ENCODE measurements around the gene SCG5. TPM values are rescaled to one million over a fixed set of nuclear protein-coding genes. Genes with fewer than 3 reads are reported as not detected.

Gene SCG5
- polyA plus RNA-seq, 1 experiment, result 44.4 TPM

DNA sequence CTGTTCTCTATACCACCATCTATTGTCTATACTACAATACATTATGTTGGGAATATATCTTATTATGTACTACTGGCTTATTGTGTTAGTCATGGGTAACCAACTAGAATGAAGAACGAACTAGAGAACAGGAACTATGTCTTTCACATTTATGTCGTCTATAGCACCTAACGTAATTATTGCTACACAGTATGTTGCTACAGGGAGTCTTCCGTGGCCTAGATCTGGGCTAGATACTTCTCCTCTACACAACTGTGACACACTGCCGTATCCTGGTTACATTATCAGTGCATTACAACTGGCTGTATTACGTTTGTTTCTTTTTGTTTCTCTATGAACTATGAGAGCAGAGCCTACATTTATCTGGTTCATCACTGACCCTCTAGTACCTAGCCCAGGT is 34.0 kb downstream of the SCG5 start:
- DNase-seq (ENCODE audit: low read depth, low spot score), result no peak
- H3K4me3 ChIP-seq (ENCODE audit: low read depth, low read length), result no peak overlapping the region
- H3K27me3 ChIP-seq (ENCODE audit: control insufficient read depth, insufficient read depth, low read length), result no peaks in the 10 kb centered on the region
- CTCF ChIA-PET, result interaction anchor here (1.0 kb wide), 1 partner anchor 13 kb away, joined by 7 read pairs; no protein-coding TSS in a partner anchor
- TF ChIP-seq, protein P1, sequence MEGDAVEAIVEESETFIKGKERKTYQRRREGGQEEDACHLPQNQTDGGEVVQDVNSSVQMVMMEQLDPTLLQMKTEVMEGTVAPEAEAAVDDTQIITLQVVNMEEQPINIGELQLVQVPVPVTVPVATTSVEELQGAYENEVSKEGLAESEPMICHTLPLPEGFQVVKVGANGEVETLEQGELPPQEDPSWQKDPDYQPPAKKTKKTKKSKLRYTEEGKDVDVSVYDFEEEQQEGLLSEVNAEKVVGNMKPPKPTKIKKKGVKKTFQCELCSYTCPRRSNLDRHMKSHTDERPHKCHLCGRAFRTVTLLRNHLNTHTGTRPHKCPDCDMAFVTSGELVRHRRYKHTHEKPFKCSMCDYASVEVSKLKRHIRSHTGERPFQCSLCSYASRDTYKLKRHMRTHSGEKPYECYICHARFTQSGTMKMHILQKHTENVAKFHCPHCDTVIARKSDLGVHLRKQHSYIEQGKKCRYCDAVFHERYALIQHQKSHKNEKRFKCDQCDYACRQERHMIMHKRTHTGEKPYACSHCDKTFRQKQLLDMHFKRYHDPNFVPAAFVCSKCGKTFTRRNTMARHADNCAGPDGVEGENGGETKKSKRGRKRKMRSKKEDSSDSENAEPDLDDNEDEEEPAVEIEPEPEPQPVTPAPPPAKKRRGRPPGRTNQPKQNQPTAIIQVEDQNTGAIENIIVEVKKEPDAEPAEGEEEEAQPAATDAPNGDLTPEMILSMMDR (IDR thresholded peaks at IDR 0.05; ENCODE audit: low read depth, low read length), result no peak
- no peak overlapping the region for H3K27ac ChIP-seq (ENCODE audit: low read depth, low read length)
- peaks cover 3% of the 10 kb centered on the region; the same call in 1 of the 2 replicates for H3K9me3 ChIP-seq (ENCODE audit: control insufficient read depth, insufficient read depth, low read length)
- POLR2A ChIA-PET, result interaction anchor here (0.6 to 1.0 kb wide), 2 partner anchors 37 to 195 kb away, joined by 3 read pairs; no protein-coding TSS in a partner anchor

DNA sequence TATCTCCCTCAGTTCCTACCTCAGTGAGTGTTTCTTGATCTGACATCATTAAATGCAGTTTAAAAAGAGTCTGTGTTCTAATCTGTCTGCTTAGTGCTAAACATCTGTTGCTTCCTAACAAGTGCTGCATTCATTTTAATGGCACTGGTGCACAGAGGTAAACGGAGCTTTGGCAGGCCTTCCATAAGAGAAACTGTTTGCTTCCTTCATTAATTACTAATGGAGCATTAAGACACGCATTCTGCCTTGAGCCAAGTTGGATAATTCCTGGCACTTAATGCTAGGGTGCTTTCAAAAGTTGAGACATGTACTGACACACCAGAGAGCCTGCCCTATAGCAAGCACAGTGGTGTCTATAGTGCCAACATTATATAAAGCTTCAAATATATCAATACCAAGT is 34.7 kb downstream of the SCG5 start:
- Histone ChIP-seq H3K9me3 (ENCODE audit: control insufficient read depth, insufficient read depth, low read length) (peaks cover 3% of the 10 kb centered on the region; the same call in 1 of the 2 replicates), H3K27ac (ENCODE audit: low read depth, low read length) (no peak overlapping the region), H3K27me3 (ENCODE audit: control insufficient read depth, insufficient read depth, low read length) (no peaks in the 10 kb centered on the region), H3K4me3 (ENCODE audit: low read depth, low read length) (no peak overlapping the region)
- DNase-seq (ENCODE audit: low read depth, low spot score), result no peak
- CTCF ChIA-PET, result interaction anchor here (0.6 to 4.2 kb wide), 2 partner anchors 13 to 100 kb away, joined by 3 to 17 read pairs; no protein-coding TSS in a partner anchor
- TF ChIP-seq, protein P1 (IDR thresholded peaks at IDR 0.05; ENCODE audit: low read depth, low read length), result no peak
- POLR2A ChIA-PET, result interaction anchor here (0.6 to 1.0 kb wide), 2 partner anchors 36 to 194 kb away, joined by 3 read pairs; no protein-coding TSS in a partner anchor

DNA sequence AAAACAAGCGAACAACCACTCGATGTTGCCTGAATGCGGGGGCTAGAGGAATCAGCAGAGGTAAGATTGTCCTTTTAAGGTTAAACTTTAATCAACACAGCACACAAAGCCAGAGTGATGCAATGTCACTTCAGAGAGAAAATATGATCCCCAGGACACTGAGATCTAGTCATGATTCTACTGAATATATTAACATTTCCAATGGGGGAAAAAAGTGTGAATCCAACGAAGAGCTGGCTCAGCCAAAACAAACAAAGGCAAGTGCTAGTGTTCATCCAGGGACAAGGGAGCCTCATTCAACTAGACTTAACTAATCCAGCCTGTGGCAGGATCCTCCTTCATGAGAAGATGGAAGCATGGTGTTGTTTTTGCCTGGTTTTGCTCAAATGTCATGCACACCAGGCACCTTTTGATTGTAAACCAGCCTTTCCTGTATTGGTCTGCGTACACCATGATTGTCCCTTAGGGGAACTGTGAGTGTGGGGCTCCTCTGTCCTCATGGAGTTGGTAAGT is 35.8 kb downstream of the SCG5 start:
- no peak overlapping the region for H3K4me3 ChIP-seq (ENCODE audit: low read depth, low read length)
- no peak for DNase-seq (ENCODE audit: low read depth, low spot score)
- H3K27me3 ChIP-seq (ENCODE audit: control insufficient read depth, insufficient read depth, low read length), result no peaks in the 10 kb centered on the region
- TF ChIP-seq, protein P1 (IDR thresholded peaks at IDR 0.05; ENCODE audit: low read depth, low read length), result no peak
- peaks cover under 1% of the 10 kb centered on the region; the same call in 1 of the 2 replicates for H3K9me3 ChIP-seq (ENCODE audit: control insufficient read depth, insufficient read depth, low read length)
- POLR2A ChIA-PET, result no interaction called here
- no peak overlapping the region for H3K27ac ChIP-seq (ENCODE audit: low read depth, low read length)
- CTCF ChIA-PET, result interaction anchor here (0.9 to 4.2 kb wide), 2 partner anchors 14 to 28 kb away, joined by 3 to 17 read pairs; no protein-coding TSS in a partner anchor

DNA sequence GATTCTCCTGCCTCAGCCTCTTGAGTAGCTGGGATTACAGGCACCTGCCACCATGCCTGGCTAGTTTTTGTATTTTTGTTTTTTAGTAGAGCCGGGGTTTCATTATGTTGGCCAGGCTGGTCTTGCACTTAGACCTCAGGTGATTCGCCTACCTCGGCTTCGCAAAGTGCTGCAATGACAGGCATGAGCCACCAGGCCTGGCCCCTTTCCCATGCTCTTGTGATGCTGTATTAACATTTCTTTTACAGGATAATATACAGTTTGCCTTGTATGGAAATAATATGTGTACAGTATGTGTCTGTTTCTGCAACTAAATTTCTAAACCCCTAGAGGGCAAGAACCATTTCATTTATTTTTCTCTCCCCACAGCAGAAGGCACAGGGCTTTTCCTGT is 37.8 kb downstream of the SCG5 start:
- CTCF ChIA-PET, result interaction anchor here (0.7 to 4.2 kb wide), 2 partner anchors 16 to 321 kb away, joined by 4 to 17 read pairs; no protein-coding TSS in a partner anchor

More for the DNA sequence above, 37.8 kb downstream of the SCG5 start:
- Histone ChIP-seq H3K4me3 (ENCODE audit: low read depth, low read length) (no peak overlapping the region), H3K27me3 (ENCODE audit: control insufficient read depth, insufficient read depth, low read length) (no peaks in the 10 kb centered on the region), H3K27ac (ENCODE audit: low read depth, low read length) (no peak overlapping the region), H3K9me3 (ENCODE audit: control insufficient read depth, insufficient read depth, low read length) (no peaks in the 10 kb centered on the region)
- TF ChIP-seq, protein P1 (IDR thresholded peaks at IDR 0.05; ENCODE audit: low read depth, low read length), result no peak
- DNase-seq (ENCODE audit: low read depth, low spot score), result no peak
- POLR2A ChIA-PET, result interaction anchor here (0.7 kb wide), 1 partner anchor 16 kb away, joined by 5 read pairs; no protein-coding TSS in a partner anchor

All from AG04450 (cell line).